GM12892 (cell line): Measurements from ENCODE around the gene IRGQ.

Experiments used
- DNase-seq: peaks from one replicate; pipeline ENCODE4 v3.0.0; 2011; ENCODE audit not compliant: insufficient read length
- FAIRE-seq: peaks from 2 replicates; lab custom pipeline; 2011; peaks lifted over from hg19 to GRCh38; lab: Jason Lieb, UNC
- POLR2A ChIP-seq: IDR thresholded peaks from 2 replicates; pipeline ENCODE4 v1.6.1; 2011; ENCODE audit warnings: low read depth, low read length, control low read depth
- POLR2AphosphoS5 ChIP-seq: IDR thresholded peaks from 2 replicates; pipeline ENCODE4 v1.6.1; 2011; ENCODE audit warnings: low read depth, low read length, control low read depth
- TAF1 ChIP-seq: IDR thresholded peaks from 2 replicates; pipeline ENCODE4 v1.6.1; 2011; ENCODE audit warnings: low read depth, mild to moderate bottlenecking, control low read depth, low read length, borderline replicate concordance

IRGQ gene

GRCh38 chr19:43634872-43635560 is 39.1 kb upstream of the IRGQ start:
- FAIRE-seq, result no peak
- TF ChIP-seq TAF1, result no peak
- no peak for TF ChIP-seq POLR2A
- no peak for TF ChIP-seq POLR2AphosphoS5
- no peak for DNase-seq

GRCh38 chr19:43634506-43634871 is 38.6 kb upstream of the IRGQ start:
- no peak for FAIRE-seq
- DNase-seq, result no peak
- TF ChIP-seq TAF1 (no peak), POLR2AphosphoS5 (no peak), POLR2A (no peak)

GRCh38 chr19:43634068-43634467 is 38.1 kb upstream of the IRGQ start:
- no peak for FAIRE-seq
- DNase-seq, result no peak
- TF ChIP-seq TAF1 (no peak), POLR2AphosphoS5 (no peak), POLR2A (no peak)

GRCh38 chr19:43633520-43633919 is 37.6 kb upstream of the IRGQ start:
- DNase-seq (no peak), FAIRE-seq (no peak)
- no peak for TF ChIP-seq POLR2A
- TF ChIP-seq TAF1, result no peak
- no peak for TF ChIP-seq POLR2AphosphoS5

- FAIRE-seq, result no peak
- TF ChIP-seq TAF1 (no peak), POLR2A (no peak), POLR2AphosphoS5 (no peak)
- DNase-seq, result no peak
Measured at GRCh38 chr19:43631491-43631890, 35.6 kb upstream of the IRGQ start.

GRCh38 chr19:43628646-43629326 is 32.9 kb upstream of the IRGQ start:
- no peak for TF ChIP-seq TAF1
- no peak for TF ChIP-seq POLR2AphosphoS5
- no peak for TF ChIP-seq POLR2A
- FAIRE-seq, result no peak
- DNase-seq, result no peak

GRCh38 chr19:43626838-43627237 is 30.9 kb upstream of the IRGQ start:
- FAIRE-seq (no peak), DNase-seq (no peak)
- TF ChIP-seq POLR2A (no peak), TAF1 (no peak), POLR2AphosphoS5 (no peak)

- no peak for FAIRE-seq
- TF ChIP-seq POLR2A, result no peak
- no peak for TF ChIP-seq TAF1
- TF ChIP-seq POLR2AphosphoS5, result no peak
- DNase-seq, result no peak
Measured at GRCh38 chr19:43625918-43626579, 30.1 kb upstream of the IRGQ start.

- FAIRE-seq, result no peak
- TF ChIP-seq POLR2AphosphoS5 (no peak), POLR2A (no peak), TAF1 (no peak)
- DNase-seq, result peak; percentile 63
Measured at GRCh38 chr19:43624933-43625332, 29.0 kb upstream of the IRGQ start.

- no peak for FAIRE-seq
- TF ChIP-seq POLR2AphosphoS5 (no peak), POLR2A (no peak), TAF1 (no peak)
- no peak for DNase-seq
Measured at GRCh38 chr19:43623889-43624670, 28.1 kb upstream of the IRGQ start.

- no peak for FAIRE-seq
- DNase-seq, result no peak
- TF ChIP-seq TAF1, result no peak
- no peak for TF ChIP-seq POLR2AphosphoS5
- no peak for TF ChIP-seq POLR2A
Measured at GRCh38 chr19:43622956-43623355, 27.0 kb upstream of the IRGQ start.
